GM03348 (cell line): Measurements from ENCODE around the gene DNAH6.

Experiments used
- DNase-seq: peaks from one replicate; pipeline ENCODE4 v3.0.0; 2012; ENCODE audit warnings: low spot score

Gene DNAH6

DNA sequence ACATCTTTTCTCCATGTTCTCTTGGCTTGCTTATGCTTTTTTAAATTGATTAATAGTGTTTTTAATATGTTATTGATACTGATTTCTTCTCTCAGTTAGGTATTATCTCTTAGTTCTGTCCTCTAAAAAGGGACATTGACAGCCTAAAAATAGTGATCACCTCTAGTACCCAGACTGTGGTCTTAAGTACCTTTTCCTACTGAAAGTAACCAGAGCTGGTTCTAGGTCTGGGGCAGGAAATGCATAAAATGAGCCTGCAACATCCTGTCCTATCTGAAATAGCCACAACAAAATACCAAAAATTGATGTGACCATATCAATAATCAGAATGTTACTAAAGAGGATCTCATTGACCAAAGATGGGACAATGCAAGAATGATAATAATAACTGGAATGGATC is 113.3 kb downstream of the DNAH6 start:
- DNase-seq = no peak

DNA sequence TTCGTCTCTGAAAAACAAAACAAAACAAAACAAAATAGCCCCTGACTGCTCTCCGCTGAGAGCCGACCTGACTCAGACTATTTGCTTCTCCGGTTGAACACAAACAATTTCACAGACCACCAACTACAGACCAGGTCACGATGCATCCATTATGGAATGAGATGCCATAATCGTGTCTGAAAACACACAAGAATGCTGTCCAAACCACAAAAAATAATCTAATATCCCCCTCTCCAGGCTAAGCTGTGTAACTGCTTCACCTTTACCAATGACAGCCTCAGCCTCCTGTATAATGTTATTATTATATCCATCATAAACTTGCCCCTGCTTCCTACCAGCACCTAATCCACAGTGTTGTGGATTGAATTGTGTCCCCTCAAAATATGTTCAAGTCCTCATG is 114.7 kb downstream of the DNAH6 start:
- peak; percentile 53 for DNase-seq

DNA sequence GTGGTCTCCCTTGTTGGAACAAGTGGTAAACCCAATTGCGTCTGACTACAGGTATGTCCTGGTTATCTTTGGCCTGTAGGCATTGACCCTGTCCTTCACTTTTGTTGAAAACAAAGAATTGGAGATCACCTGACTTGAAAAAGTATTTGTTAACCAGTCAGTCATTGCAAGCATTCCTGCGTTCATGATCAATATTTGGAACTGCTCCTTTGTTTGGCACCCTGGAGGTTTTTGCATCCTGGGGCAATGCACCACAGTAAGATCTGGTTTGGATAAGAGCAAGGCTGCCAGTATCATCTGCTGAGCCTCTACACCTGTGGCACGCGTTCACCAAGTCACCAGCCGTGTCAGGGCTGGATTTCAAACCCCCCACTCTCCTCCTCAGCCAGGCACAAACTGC is 115.7 kb downstream of the DNAH6 start:
- no peak for DNase-seq

DNA sequence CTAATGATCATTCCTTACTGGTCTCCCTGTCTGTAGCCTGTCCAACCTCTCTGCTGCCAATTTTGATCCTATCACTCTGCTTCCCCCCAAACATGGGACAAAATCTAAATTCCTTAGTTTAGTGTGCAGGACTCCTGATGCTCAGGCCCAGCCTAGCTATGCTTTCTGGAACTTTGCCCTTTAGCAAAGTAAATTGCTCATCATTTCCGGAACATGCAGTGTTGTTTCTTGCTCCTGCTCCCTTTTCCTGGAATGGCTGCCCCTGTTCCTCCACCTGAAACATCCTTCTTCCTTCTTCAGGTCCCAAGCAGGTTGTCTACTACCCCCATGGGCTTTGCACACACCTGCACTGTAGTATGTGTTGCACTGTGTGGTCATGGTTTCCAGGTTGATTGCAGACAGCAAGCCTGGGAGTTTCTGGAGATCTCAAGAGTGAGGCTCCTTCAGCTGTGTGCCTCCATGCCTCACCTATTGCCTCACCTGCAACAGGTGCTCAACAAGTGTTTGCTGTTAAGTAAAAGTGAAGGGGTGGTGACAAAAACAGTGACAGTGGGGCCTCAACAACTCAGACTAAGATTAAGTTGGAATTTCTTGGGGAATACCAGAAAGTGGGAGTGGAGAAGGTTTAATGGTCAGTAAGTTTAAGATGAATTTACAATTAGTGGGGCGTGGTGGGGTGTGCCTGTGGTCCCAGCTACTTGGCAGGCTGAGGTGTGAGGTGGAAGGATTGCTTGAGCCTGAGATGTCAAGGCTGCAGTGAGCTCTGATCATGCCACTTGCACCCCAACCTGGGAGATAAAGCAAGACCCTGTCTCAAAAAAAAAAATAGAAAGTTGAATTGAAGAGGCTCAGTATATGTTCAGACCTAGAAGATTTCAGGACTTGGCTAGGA is 120.0 kb downstream of the DNAH6 start:
- DNase-seq = no peak

DNA sequence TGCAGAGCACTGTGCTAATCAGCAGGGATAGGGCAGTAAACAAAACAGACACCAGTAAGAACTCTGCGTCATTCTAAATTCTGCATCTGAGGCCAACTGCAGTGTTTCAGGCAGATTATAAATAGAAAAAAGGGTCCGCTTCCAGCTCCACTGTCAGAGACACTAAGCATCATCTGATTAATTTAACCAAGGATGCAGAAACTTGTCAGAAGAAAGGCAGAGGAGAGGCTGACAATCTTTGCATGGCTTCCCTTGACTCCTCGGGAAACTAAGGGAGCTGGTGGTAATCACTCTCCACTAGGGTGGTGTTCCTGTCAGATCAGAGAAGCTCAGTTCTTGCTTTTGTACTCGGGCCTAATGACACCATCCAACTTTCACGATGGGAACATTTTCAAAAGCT is 123.5 kb downstream of the DNAH6 start:
- no peak for DNase-seq

DNA sequence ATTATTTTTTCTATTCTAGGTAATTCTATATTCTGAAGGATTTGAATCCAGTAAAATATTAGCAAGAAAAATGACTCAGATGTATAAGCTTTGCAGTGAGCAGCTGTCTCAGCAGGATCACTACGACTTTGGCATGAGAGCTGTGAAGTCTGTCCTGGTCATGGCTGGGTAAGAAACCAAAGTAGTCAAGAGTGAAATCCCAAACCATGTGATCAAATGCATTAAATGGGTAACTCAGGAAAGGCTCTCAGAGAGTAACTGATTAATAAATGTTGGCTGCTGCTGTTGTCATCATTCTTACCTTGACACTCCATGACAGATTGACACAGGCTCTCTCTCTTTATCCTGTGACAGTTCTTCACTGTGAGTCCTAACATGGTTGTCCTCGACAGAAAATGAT is 124.1 kb downstream of the DNAH6 start:
- DNase-seq = no peak

DNA sequence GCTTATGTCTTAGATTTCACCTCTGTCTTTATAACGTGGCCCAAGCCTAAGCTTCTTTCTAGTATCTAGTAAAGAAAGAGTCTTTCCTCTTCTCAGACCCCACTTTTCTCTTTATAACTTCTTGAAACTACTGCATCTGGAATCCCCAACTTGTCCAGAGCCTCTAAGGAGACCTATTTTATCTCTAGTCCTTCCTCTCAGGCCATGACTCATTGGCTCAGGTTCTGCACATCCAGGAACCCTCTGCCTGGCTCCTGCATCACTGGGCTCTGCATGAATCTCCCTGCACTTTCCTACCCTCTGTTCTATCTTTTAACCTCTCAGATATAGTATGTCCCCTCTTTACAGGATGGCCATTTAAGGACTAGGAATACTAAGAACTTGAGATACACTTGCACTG is 124.7 kb downstream of the DNAH6 start:
- DNase-seq = no peak

DNA sequence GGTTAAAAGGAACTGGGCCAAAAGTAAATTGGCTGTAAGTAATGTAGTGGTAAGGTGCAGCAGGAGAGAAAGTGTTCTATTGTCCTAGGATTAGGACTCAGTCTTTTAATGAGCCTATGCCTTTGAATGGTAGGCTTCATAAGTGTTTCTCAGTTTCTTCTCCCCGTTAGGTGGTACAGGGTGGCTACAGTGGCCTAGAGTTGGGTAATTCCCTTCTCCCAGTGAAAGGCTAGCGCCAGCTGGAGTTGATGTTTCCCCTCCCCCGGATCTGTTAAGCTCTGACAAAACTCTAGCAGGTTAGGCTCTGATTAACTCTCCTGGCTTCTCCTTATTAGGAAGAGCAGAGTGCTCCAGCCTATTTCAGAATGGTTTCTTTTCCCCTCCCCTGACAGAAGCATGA is 127.7 kb downstream of the DNAH6 start:
- no peak for DNase-seq

DNA sequence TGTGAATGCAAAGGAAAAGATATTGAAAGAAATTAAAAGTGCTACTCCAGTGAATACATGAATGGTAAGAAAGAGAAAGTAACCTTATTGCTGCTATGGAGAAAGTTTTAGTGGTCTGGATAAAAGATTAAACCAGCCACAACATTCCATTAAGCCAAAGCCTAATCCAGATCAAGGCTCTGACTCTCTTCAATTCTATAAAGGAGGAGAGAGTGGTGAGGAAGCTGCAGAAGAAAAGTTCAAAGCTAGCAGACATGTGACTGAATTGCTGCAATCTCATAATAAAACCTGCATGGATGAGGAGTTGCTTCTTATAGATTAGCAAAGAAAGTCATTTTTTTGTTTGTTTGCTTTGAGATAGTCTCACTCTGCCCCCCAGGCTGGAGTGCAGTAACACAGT is 130.2 kb downstream of the DNAH6 start:
- no peak for DNase-seq

DNA sequence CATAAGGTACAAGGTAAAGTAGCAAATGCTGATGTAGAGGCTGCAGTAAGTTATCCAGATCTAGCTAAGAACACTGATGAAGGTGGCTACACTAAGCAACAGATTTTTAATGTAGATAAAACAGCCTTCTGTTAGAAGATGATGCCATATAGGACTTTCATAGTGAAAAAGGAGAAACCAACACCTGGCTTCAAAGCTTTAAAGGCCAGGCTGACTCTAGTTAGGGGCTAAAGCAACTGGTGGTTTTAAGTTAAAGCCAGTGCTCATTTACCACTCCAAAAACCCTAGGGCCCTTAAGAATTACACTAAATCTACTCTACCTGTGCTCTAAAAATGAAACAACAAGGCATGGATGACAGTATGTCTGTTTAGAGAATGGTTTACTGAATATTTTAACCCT is 131.0 kb downstream of the DNAH6 start:
- no peak for DNase-seq

DNA sequence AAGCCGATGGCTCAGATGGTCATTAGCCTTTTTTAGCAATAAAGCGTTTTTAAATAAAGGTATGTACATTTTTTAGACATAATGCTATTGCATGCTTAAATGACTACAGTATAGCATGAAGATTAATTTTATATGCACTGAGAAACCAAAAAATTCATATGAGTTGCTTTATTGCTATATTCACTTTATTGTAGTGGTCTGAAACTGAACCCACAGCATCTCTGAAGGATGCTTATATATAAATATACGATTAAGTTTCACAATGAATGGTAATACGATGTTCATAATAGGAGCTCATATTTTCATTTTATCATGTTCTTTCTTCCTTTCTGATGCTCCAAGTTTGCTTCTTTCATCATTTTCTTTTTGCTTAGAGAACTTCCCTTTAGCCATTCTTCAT is 132.8 kb downstream of the DNAH6 start:
- DNase-seq = no peak

DNA sequence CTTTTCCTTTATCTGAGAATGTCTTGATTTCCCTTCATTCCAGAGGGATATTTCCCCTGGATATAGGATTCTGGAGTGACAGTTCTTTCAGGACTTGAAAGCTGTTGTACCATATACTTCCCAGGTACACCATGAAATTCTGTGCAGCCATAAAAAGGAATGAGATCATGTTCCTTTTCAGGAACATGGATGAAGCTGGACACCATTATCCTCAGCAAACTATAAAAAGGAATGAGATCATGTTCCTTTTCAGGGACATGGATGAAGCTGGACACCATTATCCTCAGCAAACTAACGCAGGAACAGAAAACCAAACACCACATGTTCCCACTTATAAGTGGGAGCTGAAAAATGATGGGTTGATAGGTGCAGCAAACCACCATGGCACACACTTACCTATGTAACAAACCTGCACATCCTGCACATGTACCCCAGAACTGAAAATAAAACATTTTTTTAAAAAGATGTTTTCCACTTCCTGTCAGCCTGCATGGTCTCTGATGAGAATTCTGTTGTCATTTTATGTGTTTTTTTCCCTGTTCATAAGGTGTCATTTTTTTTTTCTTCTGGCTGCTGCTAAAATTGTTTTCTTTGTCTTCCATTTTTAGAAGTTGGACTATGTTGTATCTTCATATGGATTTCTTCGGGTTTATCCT is 133.3 kb downstream of the DNAH6 start:
- no peak for DNase-seq

DNA sequence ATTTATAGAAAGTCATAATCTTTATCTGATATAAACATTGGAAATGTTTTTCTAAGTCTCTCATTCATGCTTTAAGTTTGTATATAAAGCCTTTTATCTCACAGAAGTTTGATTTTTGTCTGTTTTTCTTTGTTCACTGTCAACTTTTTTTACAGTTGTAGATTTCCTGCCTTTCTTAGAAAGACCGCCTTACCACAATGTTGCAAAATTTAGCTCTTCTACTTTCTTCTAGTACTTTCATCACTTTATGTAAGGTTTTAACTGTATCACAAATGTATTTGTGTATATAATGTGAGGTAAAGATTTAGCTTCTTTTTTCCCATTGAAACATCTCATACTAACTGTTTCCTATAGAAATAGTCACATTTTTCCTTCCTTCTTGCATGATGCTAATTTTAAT is 136.1 kb downstream of the DNAH6 start:
- DNase-seq = no peak

DNA sequence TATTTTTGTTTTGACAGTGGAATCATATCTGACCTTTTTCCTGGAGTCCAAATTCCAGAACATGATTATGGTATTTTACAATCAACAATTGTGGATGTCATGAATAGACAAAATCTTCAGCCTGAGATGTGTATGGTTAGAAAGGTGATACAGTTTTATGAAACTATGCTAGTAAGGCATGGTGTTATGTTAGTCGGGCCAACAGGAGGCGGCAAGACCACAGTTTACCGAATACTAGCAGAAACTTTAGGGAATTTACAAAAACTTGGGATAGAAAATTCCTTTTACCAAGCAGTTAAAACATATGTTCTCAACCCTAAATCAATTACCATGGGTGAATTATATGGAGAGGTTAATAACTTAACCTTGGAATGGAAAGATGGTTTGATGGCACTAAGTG is 137.0 kb downstream of the DNAH6 start:
- no peak for DNase-seq

DNA sequence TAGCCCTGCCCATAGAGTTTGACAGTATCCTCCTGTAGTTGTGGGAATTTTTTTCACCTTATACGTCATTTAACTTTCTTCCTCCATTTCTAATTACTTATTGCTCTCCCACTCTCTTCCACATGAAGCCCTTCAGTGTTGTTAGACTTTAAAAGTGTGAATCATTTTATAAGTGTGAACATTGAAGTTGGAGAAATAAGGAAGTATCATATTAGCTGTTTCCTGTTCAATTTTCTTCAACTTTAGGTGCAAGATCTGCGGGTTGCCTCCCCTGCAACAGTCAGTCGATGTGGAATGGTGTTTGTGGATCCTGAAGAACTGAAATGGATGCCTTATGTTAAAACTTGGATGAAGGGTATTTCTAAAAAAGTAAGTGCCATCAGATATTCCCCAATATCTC is 138.1 kb downstream of the DNAH6 start:
- DNase-seq = no peak

DNA sequence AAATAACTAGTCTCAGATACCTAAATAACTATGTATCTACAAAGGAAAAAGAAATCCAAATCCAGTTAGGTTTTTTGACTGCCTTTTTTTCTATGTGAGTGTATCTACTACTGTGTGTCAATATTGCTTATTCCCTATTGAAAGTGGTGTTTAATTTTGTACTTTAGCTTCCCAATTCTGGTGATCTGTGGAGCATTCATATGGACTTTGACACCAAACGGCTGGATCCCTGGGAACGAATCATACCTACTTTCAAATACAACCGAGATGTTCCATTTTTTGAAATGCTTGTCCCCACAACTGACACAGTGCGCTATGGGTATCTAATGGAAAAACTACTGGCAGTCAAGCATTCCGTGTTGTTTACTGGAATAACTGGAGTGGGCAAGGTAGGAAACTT is 152.8 kb downstream of the DNAH6 start:
- no peak for DNase-seq

DNA sequence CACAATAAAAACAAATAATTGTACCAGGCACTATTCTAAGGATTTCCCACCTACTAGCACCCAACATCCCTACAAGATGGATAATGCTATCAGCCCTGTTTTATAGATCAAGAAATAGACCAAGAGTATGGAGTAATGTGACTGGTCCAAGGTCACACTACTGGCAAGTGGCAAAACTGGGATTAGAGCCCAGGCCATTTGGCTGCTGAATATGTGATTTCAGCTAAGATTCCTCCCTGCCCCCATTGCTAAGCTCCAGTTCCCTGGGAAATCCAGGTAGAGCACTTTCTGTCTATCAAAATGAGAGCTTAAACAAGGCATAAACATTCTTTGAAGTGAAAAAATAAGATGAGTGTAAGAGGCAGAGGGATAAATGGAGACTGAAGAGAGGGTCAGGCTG is 157.8 kb downstream of the DNAH6 start:
- DNase-seq = no peak

DNA sequence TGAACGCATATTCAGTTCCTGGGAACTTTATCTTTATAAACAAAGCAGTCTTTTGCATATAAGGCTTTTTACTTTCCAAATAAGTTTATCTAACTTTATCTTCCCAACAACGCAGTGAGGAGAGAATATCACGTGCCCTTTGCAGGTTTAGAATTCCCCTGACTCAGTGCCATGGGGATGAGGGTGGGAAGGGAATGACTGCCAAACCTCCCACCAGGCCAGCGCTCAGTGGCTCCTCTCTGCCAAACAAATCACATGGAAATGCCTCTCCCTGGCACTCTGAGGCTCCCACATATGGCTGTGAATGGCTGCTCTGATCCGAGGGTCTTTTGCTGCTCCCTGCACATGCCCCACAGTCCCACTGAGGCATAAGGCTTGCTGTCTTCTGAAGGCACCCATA is 158.3 kb downstream of the DNAH6 start:
- DNase-seq = no peak

DNA sequence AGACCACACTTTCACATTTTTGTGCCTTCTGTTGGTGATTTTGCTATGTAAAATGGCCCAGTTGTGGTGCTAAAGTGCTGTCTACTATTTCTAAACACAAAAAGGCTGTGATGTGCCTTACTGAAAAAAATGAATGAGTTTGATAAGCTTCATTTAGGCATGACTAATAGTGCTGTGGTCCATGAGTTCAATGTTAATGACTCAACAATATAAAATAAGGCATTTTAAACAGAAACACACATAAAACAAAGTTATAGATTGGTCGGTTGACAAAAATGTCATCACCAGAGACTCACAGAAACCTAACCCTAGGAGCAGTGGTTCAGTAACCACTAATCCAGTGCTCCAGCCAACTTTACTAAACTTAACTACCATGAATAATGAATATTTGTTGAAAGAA is 160.0 kb downstream of the DNAH6 start:
- peak; percentile 36 for DNase-seq

DNA sequence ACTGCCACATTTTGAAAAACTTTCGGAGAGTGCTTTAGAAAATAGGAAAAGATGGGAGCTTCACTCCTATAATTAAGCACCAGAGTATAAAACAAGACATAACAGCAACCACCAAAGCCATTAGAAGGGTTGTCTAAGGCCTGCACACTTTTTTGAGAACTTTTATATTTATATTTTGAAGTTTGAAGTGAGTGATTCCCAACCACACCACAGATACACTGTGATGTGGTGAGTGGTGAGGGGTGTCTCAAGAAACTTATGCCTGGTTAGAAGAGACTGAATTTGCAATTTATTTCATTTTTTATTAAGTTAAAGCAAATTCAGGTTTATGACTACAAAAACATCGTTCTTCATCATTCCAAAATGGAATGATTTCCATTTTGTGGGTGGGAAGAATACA is 161.9 kb downstream of the DNAH6 start:
- no peak for DNase-seq

DNA sequence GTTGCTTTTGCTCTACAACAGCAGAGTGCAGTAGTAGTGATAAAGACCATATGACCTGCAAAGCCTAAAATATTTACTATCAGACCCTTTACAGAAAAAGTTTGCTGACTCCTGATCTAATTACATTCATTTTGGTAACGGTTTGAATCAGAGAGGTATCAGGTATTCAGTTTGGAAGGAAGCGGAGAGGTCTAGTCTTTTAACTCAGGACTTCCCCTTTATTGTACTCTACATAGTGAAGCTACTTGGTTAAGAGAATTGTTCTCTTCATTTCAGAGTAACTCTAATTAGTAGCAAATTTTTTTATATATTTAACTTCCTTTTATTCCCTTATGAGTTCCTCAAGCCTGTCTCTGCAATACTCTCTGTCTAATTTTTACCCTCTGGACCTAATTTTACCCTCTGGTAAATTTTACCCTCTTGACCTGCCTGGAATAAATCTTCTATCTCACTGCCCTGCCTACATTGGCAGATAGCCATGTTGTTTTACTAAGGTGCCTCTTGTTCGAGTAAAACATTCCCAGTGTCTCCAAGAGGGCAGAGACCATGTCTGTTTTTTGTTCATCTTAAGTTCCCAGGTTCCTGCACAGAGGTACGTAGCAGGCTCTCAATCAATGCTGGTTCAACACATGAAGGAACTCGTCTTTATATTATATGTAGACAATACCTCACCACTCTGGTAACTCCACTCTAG is 170.6 kb downstream of the DNAH6 start:
- DNase-seq = no peak

DNA sequence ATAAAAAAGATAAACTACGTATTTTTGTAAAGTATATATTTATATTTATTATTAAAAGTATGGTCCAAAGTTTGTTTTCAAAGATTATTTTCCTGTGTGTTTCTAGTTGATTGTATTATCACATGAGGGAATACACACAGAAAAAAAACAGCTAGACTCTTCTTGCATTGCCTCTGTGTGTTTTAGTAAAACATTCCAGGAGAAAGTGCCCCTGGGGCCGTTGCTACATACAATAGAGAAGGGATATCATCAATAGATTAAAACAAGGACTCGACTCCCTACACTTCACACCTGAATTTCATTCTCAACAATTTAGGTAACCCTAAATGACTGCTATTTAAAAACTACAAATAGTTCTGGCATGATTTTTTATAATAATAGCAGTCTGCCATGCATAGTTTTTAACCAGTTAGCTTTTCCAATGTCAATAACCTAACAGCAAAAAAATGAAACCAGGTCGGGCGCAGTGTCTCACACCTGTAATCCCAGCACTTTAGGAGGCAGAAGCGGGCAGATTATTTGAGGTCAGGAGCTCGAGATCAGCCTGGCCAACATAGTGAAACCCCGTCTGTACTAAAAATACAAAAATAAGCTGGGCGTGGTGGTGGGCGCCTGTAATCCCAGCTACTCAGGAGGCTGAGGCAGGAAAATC is 171.3 kb downstream of the DNAH6 start:
- DNase-seq = no peak

DNA sequence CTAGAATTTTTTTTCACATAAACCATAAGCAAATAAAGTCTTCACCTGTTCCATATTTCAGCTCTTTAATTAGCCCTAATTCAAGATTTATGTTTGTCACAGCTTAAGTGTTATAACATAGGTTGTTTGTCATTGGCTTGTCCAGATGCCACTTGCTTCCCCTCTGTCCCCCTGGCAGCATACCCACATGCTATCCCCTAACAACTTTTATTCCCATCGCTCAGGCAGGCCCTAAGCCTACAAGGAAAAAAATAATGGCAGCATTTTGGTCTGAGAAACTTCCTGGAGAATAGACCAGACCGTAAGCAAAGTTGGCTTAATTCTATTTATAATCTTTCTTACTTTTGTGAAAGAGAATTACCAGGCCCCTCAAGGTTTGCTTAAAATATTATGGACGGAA is 173.9 kb downstream of the DNAH6 start:
- DNase-seq = no peak
